Ascending aorta (tissue), 2 donors: ENCODE data around the gene HOXC10. TPM values are rescaled to one million over a fixed set of nuclear protein-coding genes. Genes with fewer than 3 reads are reported as not detected.

Experiments used
- DNase-seq, 2 donors: peaks; one replicate each; pipeline ENCODE4 v3.0.0-alpha.2; 2019; ENCODE audit warnings: low spot score in 2 of 2
- H3K27ac ChIP-seq, 2 donors: fragments of 200-600 bp; sonication (generic); one replicate each; pipeline ENCODE4 v1.5.1; 2016 to 2017; ENCODE audit warnings: mild to moderate bottlenecking in 1 of 2
- H3K27me3 ChIP-seq: fragments of 200-600 bp; sonication (generic); one replicate; pipeline ENCODE4 v1.5.1; 2017
- H3K36me3 ChIP-seq, 2 donors: fragments of 200-600 bp; sonication (generic); one replicate each; pipeline ENCODE4 v1.5.1; 2016
- H3K4me1 ChIP-seq, 2 donors: fragments of 200-600 bp; sonication (generic); one replicate each; pipeline ENCODE4 v1.5.1; 2016 to 2017; ENCODE audit warnings: mild to moderate bottlenecking in 1 of 2
- H3K4me3 ChIP-seq, 2 donors: fragments of 200-600 bp; sonication (generic); one replicate each; pipeline ENCODE4 v1.5.1; 2016 to 2017; ENCODE audit warnings: mild to moderate bottlenecking in 1 of 2
- H3K9me3 ChIP-seq, 2 donors: fragments of 200-600 bp; sonication (generic); one replicate each; pipeline ENCODE4 v1.5.1; 2016
- CTCF ChIP-seq, 3 experiments: fragments of 200-600 bp in 2 of 3; fragments of 450-650 bp in 1 of 3; sonication (generic) in 2 of 3; IDR thresholded peaks; one replicate each; pipeline ENCODE4 v1.5.1; 2016 to 2019; ENCODE audit warnings: antibody characterized with exemption in 3 of 3, mild to moderate bottlenecking in 1 of 3, moderate library complexity in 1 of 3
- intact Hi-C: fragments of 100-400 bp; cut with DNase I; formaldehyde crosslinking; loops from one replicate; pipeline ENCODE4 v1.15.1; 2023
- total RNA-seq: library from RNA; depleted of rRNA; stranded (reverse); fragments of >200 nt; gene quantifications from one replicate; pipeline ENCODE4 v1.1.0, GENCODE V29; 2016

The HOXC10 gene
- total RNA-seq, 1 donor from 2014 or later: not detected

GRCh38 chr12:54008260-54008552, 23.3 kb downstream of the HOXC10 start:
- H3K9me3 ChIP-seq: no peaks in the 10 kb centered on the region
- DNase-seq: no peak
- peaks cover 5% of the 10 kb centered on the region for H3K27me3 ChIP-seq
- H3K4me1 ChIP-seq: peaks cover 0 to 11% of the 10 kb centered on the region in 2 donors
- no peak for TF ChIP-seq CTCF (IDR thresholded peaks at IDR 0.05)
- H3K36me3 ChIP-seq: no peaks in the 10 kb centered on the region
- H3K4me3 ChIP-seq: no peak overlapping the region
- H3K27ac ChIP-seq: no peak overlapping the region
- intact Hi-C loops: no loop called here

- TF ChIP-seq CTCF (IDR thresholded peaks at IDR 0.05): no peak
- Histone ChIP-seq H3K4me1 (peaks cover 0 to 11% of the 10 kb centered on the region in 2 donors), H3K27me3 (peaks cover 5% of the 10 kb centered on the region), H3K36me3 (no peaks in the 10 kb centered on the region), H3K4me3 (peak overlapping the region; percentile 56 to 59), H3K9me3 (no peaks in the 10 kb centered on the region), H3K27ac (peak overlapping the region in 1 of 2 donors; percentile 41)
- intact Hi-C loops: loop anchor here (10.0 kb wide), 1 partner anchor 345 kb away; no protein-coding TSS in a partner anchor
- DNase-seq: no peak
Observed at GRCh38 chr12:54009171-54010052, 24.5 kb downstream of the HOXC10 start.

- H3K27me3 ChIP-seq: peaks cover 5% of the 10 kb centered on the region
- H3K4me3 ChIP-seq: peak overlapping the region in 1 of 2 donors; percentile 56
- no peak overlapping the region for H3K27ac ChIP-seq
Observed at GRCh38 chr12:54010053-54010971, 25.4 kb downstream of the HOXC10 start.

GRCh38 chr12:54010972-54011664, 26.2 kb downstream of the HOXC10 start:
- no peak for TF ChIP-seq CTCF (IDR thresholded peaks at IDR 0.05)
- intact Hi-C loops: loop anchor here (10.0 kb wide), 1 partner anchor 344 kb away; no protein-coding TSS in a partner anchor
- DNase-seq: no peak
- H3K27me3 ChIP-seq: peaks cover 5% of the 10 kb centered on the region
- H3K27ac ChIP-seq: no peak overlapping the region
- H3K36me3 ChIP-seq: no peaks in the 10 kb centered on the region
- H3K9me3 ChIP-seq: no peaks in the 10 kb centered on the region
- H3K4me1 ChIP-seq: peaks cover 0 to 11% of the 10 kb centered on the region in 2 donors
- no peak overlapping the region for H3K4me3 ChIP-seq

More at GRCh38 chr12:54010053-54010971, 25.4 kb downstream of the HOXC10 start:
- H3K9me3 ChIP-seq: no peaks in the 10 kb centered on the region
- intact Hi-C loops: loop anchor here (10.0 kb wide), 1 partner anchor 344 kb away; no protein-coding TSS in a partner anchor
- H3K4me1 ChIP-seq: peaks cover 0 to 11% of the 10 kb centered on the region in 2 donors
- no peaks in the 10 kb centered on the region for H3K36me3 ChIP-seq
- no peak for TF ChIP-seq CTCF (IDR thresholded peaks at IDR 0.05)
- DNase-seq: no peak
